GM19463 (cell line): ENCODE results near the gene HOMER2.
"Not testable (repeated sequence)": the region's sequence is repeated elsewhere in the genome, so short reads cannot be mapped to it uniquely, and the experiment has no call there.

Experiments used
- ATAC-seq: cut with Tn5 transposase; IDR thresholded peaks from one replicate; pipeline ENCODE4 v1.9.1; 2021; ENCODE audit warnings: mild to moderate bottlenecking, moderate library complexity; ENCODE audit not compliant: unreplicated experiment

The HOMER2 gene

GRCh38 chr15:82900511-82901060, 51.9 kb downstream of the HOMER2 start:
- no peak for ATAC-seq

DNA sequence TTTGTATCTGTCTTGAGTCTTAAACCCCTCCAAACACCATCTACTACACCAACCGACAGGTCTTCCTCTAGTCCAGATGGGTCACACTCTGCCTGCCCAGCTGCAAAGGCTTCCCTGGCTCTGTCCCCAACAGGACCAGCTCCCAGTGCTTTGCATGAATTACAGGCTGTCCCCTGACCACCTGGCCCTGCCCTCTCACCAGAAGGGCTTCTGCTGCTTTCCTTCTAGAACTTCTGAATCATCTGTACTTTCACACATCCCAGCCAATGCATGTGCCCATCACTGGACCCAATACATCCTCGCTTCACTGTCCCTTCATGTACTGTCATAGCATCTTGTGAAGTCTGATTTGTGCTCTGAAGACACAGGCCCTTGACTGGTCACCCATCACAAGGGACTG, 53.6 kb downstream of the HOMER2 start:
- ATAC-seq = no peak

DNA sequence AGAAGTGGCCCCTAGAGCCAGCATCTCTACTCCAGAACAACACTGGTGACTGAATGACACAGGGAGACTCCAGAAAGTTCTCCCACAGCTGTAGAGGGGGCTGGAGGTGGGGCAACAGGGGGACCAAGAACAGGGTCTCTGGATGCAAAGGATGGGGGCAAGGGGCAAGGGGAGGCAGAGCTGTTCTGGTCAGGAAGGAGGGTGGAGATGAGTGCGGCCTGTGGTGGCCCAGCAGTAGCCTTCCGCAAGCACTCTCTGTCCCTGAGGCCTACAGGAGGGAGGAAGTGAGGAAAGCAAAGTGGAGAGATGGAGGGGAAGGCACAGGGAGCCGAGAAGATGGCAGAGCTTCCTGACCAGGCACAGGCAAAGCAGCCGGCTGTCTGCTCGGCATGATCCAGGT, 56.5 kb downstream of the HOMER2 start:
- ATAC-seq = no peak

DNA sequence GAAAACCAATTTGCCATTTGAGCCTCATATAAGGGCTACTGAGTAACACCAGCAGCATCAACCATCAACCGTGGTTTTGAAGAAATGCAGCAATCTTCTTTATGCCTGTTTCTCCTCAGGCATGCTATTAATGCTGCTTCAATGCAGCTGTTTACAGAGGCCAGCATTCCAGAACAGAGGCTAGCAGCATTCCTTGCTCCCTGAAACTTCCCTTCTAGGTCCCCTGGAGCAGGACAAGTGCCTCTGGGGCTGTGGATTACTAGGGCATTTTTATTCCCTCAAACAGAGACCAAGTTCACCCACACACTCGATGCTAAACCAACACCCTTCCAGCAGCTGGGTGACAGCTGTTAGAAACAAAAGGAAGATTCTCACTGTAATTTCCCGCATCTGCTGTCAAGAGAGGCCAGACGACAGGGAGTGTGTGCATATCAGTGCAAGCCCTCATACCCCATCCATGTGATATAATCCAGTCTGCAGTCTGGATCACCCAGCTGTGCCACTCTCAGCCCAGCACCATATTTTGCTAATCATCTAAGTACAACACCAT, 57.5 kb downstream of the HOMER2 start:
- ATAC-seq = no peak

DNA sequence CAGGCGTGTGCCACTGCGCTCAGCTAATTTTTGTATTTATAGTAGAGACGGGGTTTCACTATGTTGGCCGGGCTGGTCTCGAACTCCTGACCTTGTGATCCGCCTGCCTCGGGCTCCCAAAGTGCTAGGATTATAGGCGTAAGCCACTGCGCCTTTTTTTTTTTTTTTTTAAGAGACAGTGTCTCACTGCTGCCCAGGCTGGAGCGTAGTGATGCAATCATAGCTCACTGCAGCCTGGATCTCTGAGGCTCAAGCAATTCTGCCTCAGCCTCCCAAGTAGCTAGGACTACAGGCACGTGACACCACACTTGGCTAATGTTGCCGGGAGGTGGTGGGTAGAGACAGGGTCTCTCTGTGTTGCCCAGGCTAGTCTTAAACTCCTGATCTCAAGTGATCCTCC, 59.0 kb downstream of the HOMER2 start:
- not testable (repeated sequence) for ATAC-seq

- ATAC-seq = no peak
Observed at GRCh38 chr15:82892573-82892972, 59.9 kb downstream of the HOMER2 start.

DNA sequence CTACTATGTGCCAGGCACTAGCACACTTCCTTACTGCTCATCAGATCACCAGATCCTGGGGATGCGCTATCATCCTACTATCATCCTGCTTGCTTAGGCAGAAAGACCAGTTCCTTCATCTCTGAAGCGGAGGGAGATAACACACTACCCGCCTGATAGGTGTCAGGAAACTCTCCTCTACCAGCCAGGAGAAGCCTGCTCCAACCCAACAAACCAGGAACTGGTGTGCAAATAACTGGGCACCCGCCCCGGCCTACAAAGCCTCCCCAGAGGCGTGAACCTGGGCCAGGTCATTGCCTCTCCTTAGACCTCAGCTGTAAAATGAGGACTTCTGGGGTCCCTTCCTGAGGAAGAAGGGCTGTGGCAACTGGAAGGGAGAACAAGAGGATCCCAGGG, 61.5 kb downstream of the HOMER2 start:
- no peak for ATAC-seq

DNA sequence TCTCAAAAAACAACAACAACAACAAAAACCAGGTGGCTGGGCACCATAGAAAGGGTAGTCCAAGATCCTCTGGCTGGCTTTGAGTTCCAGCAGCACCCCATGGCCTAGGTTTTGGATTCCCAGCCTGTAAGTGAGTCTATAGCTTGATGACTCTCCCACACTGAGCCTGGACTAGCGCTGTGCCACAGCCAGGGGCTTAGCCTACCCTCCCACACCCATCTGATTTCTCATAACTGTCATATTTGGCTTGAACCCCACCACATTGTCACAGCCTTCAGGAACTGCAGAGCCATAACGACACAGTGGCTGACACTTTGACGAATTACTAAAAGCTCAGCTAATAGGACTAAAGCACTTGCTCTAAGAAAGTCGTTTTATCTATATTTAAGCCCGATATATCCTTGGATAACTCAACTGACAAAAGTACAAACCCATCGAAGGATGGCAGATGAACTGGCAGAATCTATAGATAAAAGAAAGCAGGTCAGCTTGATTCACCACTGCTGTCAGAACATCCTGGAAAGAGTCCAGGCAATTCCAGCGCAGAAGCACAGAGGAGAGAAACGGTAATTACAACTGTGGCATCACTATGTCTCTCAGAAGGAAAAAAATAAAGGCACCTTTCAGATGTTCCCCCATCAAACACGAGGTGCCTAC, 62.1 kb downstream of the HOMER2 start:
- ATAC-seq = no peak

DNA sequence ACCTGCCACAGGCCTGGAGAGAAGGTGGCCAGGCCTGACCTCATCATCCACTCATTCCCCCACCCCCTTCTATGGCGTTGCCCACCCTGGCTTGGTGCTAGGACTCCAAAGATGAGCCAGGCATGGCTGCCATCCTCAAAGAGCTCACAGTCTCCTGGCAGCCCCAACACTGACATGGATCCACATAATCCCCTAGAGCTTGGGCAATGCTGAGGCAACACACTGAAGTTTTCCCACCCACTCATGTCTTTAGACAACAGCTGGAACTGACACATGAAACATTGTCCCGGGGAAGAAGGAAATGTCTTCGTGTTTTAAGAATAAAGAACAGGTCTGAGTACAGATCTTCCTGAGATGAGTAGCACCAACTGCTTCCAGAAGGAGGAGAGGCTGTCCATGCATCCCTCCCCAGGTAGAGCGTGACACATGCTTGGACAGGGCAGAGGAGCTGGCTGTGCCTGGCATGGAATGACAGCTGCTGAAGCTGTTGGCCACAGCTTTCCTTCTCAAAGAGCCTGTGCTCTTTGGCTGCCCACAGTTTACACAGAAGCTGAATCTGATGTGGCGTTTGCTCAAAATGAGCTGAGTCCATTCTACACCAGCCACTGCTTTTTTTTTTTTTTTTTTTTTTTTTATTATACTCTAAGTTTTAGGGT, 70.1 kb downstream of the HOMER2 start:
- ATAC-seq = no peak

GRCh38 chr15:82881747-82882146, 70.8 kb downstream of the HOMER2 start:
- no peak for ATAC-seq

GRCh38 chr15:82880704-82881103, 71.8 kb downstream of the HOMER2 start:
- ATAC-seq = no peak

DNA sequence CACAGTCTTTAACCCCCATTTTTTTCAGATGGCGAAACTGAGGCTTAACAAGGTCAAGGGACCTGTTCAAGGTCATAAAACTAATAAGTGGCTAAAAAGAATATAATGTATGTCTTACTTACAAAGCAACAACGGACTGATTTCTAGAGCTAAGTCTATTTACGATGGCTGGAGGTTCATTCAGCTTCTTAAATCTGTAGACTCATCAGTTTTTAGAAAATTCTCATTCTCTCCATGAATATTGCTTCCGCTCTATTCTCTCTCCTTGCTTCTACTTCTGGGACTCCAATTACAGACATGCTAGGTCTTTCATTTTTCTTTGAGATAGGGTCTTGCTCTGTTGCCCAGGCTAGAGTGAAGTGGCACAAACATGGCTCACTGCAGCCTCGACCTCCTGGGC, 74.2 kb downstream of the HOMER2 start:
- no peak for ATAC-seq

GRCh38 chr15:82877825-82878224, 74.7 kb downstream of the HOMER2 start:
- no peak for ATAC-seq

DNA sequence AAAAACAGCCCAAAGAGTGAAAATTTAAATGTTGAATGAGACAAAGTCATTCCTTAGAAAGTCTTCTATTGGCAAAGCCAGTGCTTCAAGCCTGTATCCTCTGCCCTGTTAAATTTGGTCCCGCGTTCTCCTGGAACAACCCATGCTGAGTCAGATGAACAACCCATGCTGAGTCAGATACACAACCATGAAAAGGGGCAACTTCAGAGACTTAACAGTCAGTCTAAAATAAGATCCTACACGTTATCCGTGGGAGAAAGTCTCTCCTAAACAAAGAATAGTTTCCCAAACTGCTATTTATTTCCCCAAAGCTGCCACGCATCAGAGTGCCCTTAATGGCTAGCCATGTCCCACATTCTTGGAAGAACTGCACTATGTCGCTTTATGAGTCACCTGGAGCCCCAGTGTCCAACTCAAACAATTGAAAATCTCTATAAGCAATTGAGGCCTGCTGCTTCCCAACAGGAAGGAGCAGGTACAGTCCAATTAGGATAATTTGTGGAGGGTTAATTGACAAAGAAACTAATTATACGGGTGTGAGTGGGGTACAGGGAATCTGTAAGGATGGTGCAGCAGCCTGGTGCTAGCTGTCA, 77.0 kb downstream of the HOMER2 start:
- no peak for ATAC-seq

GRCh38 chr15:82874961-82875360, 77.6 kb downstream of the HOMER2 start:
- ATAC-seq = no peak

DNA sequence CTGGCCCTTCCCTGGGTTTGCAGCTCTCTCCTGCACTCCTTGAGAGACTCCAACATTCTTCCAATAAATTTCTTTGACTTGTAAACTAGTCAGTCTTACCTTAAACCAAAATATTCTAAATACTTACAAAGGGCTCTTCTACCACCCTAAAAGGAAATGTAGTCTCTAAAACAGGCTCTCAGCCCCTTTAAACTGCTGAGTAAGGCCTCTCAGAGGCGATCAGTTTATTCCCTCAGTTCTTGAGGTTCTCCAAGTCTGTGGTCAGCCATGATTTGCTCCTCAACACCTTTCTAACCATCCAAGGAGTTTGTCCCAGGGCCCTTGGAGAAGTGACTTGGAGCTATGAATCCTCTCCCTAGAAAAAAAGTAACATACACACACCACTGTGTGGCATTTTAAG, 78.3 kb downstream of the HOMER2 start:
- ATAC-seq = no peak

- no peak for ATAC-seq
Observed at GRCh38 chr15:82873000-82873680, 79.4 kb downstream of the HOMER2 start.

- no peak for ATAC-seq
Observed at GRCh38 chr15:82871832-82872484, 80.6 kb downstream of the HOMER2 start.

GRCh38 chr15:82871358-82871757, 81.2 kb downstream of the HOMER2 start:
- no peak for ATAC-seq

DNA sequence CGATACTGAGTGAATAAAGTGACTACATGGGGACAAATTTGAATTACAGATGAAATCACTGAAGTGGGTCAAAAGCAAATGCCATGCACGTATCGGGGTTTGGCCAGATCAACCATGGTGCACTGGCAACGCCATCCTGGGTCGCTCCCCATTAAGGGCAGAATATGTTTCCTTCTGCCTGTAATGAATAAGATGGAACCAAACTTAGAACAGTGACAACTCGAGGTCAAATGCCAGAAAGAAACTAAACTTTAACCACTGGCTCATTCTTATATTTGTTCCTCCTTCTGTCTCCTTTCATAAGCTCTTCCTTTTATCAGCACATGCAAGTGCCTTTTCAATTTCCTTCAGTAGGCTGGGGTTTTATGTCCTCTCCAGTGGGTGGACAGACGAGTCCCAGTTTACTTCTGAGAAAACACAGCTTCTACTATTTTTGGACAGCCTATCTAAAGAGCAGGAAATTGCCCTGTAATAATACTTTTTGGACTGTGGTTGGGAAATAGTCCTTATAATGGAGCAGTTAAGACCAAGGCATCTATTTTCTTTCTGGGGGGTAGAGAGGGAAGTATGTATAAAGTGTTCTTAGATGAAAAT, 81.7 kb downstream of the HOMER2 start:
- no peak for ATAC-seq
